K562 (cell line): Measurements from ENCODE around the gene UGT2B28. TPM values are rescaled to one million over a fixed set of nuclear protein-coding genes. Genes with fewer than 3 reads are reported as not detected.

Experiments
- ATAC-seq: fragments of 200-7000 bp; cut with Tn5 transposase; 3 replicates; pipeline ENCODE4 v1.9.1; 2020; ENCODE audit warnings: moderate library complexity
- BruUV-seq: library from RNA; stranded (reverse); fragments of 400-500 nt; replicated peaks from 2 replicates; lab custom pipeline; 2021; lab: Mats Ljungman, UMichigan
- CTCF ChIA-PET: fragments of 300-600 bp; formaldehyde crosslinking; extraction: SDS; loops from one replicate; lab custom pipeline; 2021; ENCODE audit warnings: low intra/inter-chr PET ratio; lab: Yijun Ruan, JAX
- POLR2A ChIA-PET: fragments of 300-600, 350-650 bp; sonication (Branson Sonifier 250); formaldehyde crosslinking; extraction: SDS; loops from one replicate; lab custom pipeline; 2021; ENCODE audit warnings: antibody characterized with exemption, inconsistent platforms; lab: Yijun Ruan, JAX
- DNase-seq, 4 experiments: peaks; one replicate each; pipeline versions ENCODE4 v3.0.0 to v3.0.0-alpha.2; 2011 to 2018; ENCODE audit warnings: low spot score in 3 of 4, mixed read lengths in 3 of 4; ENCODE audit errors: extremely low read depth in 1 of 4
- FAIRE-seq: peaks from 2 replicates; lab custom pipeline; 2011; peaks lifted over from hg19 to GRCh38; lab: Jason Lieb, UNC
- H2AFZ ChIP-seq: 2 replicates; pipeline ENCODE4 v1.6.0; 2011; ENCODE audit warnings: low read depth, low read length, control low read depth, inconsistent platforms
- H3K27ac ChIP-seq: fragments of 200-600 bp; 3 replicates; pipeline ENCODE4 v1.8.0; 2011; ENCODE audit warnings: low read depth, mild to moderate bottlenecking, control low read depth, inconsistent platforms, low read length, moderate library complexity, mixed read lengths; ENCODE audit errors: extremely low read depth
- H3K27me3 ChIP-seq, 2 experiments: fragments of 300-600 bp in 1 of 2; 2 replicates in 1 of 2; 3 replicates in 1 of 2; pipeline versions ENCODE4 v1.6.0 to v1.8.0; 2011; ENCODE audit warnings: inconsistent platforms in 2 of 2, low read length in 2 of 2, mild to moderate bottlenecking in 1 of 2, mixed read lengths in 1 of 2, moderate library complexity in 1 of 2; ENCODE audit not compliant: control insufficient read depth in 2 of 2, insufficient read depth in 2 of 2
- H3K36me3 ChIP-seq: fragments of 300-600 bp; 3 replicates; pipeline ENCODE4 v1.8.0; 2011; ENCODE audit warnings: mild to moderate bottlenecking, low read length, inconsistent platforms; ENCODE audit not compliant: control insufficient read depth, insufficient read depth
- H3K4me1 ChIP-seq, 2 experiments: fragments of 200-600 bp in 1 of 2; replicated peaks in 1 of 2; 2 replicates in 1 of 2; 3 replicates in 1 of 2; pipeline versions ENCODE4 v1.5.1 to v1.8.0; 2011; ENCODE audit warnings: inconsistent platforms in 2 of 2, low read length in 2 of 2, mild to moderate bottlenecking in 1 of 2, mixed read lengths in 1 of 2, moderate library complexity in 1 of 2; ENCODE audit not compliant: control insufficient read depth in 2 of 2, insufficient read depth in 2 of 2
- H3K4me2 ChIP-seq: 2 replicates; pipeline ENCODE4 v1.6.1; 2011; ENCODE audit warnings: low read length, control low read depth, inconsistent platforms, mixed read lengths; ENCODE audit not compliant: insufficient read depth
- H3K4me3 ChIP-seq: fragments of 200-600 bp; sonication (generic), shearing (Covaris generic); 2 replicates; pipeline ENCODE4 v1.5.1; 2016; ENCODE audit warnings: control low read depth, inconsistent platforms
- H3K79me2 ChIP-seq: fragments of 200-600 bp; 3 replicates; pipeline ENCODE4 v1.8.0; 2011; ENCODE audit warnings: low read length, inconsistent platforms; ENCODE audit not compliant: control insufficient read depth, insufficient read depth
- H3K9ac ChIP-seq, 2 experiments: 2 replicates each; pipeline versions ENCODE4 v1.6.0 to v1.6.1; 2011; ENCODE audit warnings: low read depth in 2 of 2, low read length in 2 of 2, control low read depth in 1 of 2, inconsistent platforms in 1 of 2, mild to moderate bottlenecking in 1 of 2, mixed read lengths in 1 of 2; ENCODE audit not compliant: insufficient read depth in 1 of 2
- H3K9me1 ChIP-seq: one replicate; pipeline ENCODE4 v1.6.0; 2011; ENCODE audit warnings: inconsistent platforms, mild to moderate bottlenecking, low read length, moderate library complexity; ENCODE audit not compliant: control insufficient read depth, insufficient read depth
- H3K9me3 ChIP-seq: replicated peaks from 2 replicates; pipeline ENCODE4 v1.5.1; 2011; ENCODE audit warnings: low read depth, low read length, inconsistent platforms; ENCODE audit not compliant: control insufficient read depth, insufficient read depth
- H4K20me1 ChIP-seq: replicated peaks from 2 replicates; pipeline ENCODE4 v1.6.1; 2011; ENCODE audit warnings: low read length, inconsistent platforms, mixed read lengths; ENCODE audit not compliant: control insufficient read depth, insufficient read depth
- GATA2 ChIP-seq: sonication (generic); formaldehyde crosslinking; IDR thresholded peaks from 2 replicates; pipeline ENCODE4 v1.4.0; 2020; ENCODE audit warnings: mild to moderate bottlenecking, missing genetic modification reagents
- JUNB ChIP-seq: fragments of 450-650 bp; formaldehyde crosslinking; conservative IDR thresholded peaks from 2 replicates; pipeline ENCODE4 v1.4.0; 2020; ENCODE audit warnings: mild to moderate bottlenecking
- MAZ ChIP-seq, 2 experiments: fragments of 450-650 bp in 1 of 2; sonication (generic) in 1 of 2; formaldehyde crosslinking; IDR thresholded peaks in 1 of 2; conservative IDR thresholded peaks in 1 of 2; 2 replicates each; pipeline versions ENCODE4 v1.4.0 to v1.5.0; 2020; ENCODE audit warnings: mild to moderate bottlenecking in 1 of 2, missing genetic modification reagents in 1 of 2
- MLX ChIP-seq, 2 experiments: fragments of 450-650 bp in 1 of 2; sonication (generic) in 1 of 2; formaldehyde crosslinking; conservative IDR thresholded peaks; 2 replicates each; pipeline versions ENCODE4 v1.4.0 to v1.8.1; 2020 to 2022; ENCODE audit warnings: mild to moderate bottlenecking in 1 of 2, missing genetic modification reagents in 1 of 2
- NKRF ChIP-seq: fragments of 450-650 bp; IDR thresholded peaks from 2 replicates; pipeline ENCODE4 v1.6.1; 2016; ENCODE audit warnings: borderline replicate concordance
- ZNF445 ChIP-seq: fragments of 250-450 bp; sonication (Bioruptor Pico); IDR thresholded peaks from 2 replicates; pipeline ENCODE4 v1.4.0; 2020; ENCODE audit warnings: low read depth, mild to moderate bottlenecking, moderate library complexity
- ZNF592 ChIP-seq: fragments of 450-650 bp; IDR thresholded peaks from 2 replicates; pipeline ENCODE4 v1.6.1; 2017; ENCODE audit warnings: antibody characterized with exemption, mild to moderate bottlenecking
- WGBS: fragments of 100-300 bp; shearing (Covaris generic); methylation state at CpG from one replicate; pipeline ENCODE4 v1.1.6; 2016; ENCODE audit warnings: low coverage, mixed read lengths; ENCODE audit not compliant: insufficient coverage; ENCODE audit errors: missing lambda C conversion rate; 5-methylcytosine and 5-hydroxymethylcytosine counted together
- in situ Hi-C: fragments of 300-500 bp; cut with MboI; formaldehyde crosslinking; loops from 4 replicates; pipeline ENCODE4 v1.15.0; 2018; ENCODE audit warnings: inconsistent platforms, mixed read lengths
- intact Hi-C: fragments of 100-400 bp; cut with micrococcal nuclease; formaldehyde crosslinking; loops from 2 replicates; pipeline ENCODE4 v1.14.2; 2022
- polyA plus RNA-seq, 8 experiments: library from polyadenylated mRNA; depleted of rRNA in 4 of 8; stranded (reverse) in 5 of 8; unstranded in 3 of 8; fragments of >200 nt; fragmentation: Nextera tagmentation in 2 of 8; fragmentation: Illumina TruSeq in 1 of 8; extraction: Ambion mirVana in 2 of 8; extraction: Trizol in 1 of 8; gene quantifications; 2 replicates each; pipeline versions ENCODE4 v1.2.1 to v1.2.3, GENCODE V29; 2011 to 2014; ENCODE audit warnings: inconsistent platforms in 1 of 8, missing spikeins in 1 of 8
- total RNA-seq, 7 experiments: library from RNA; depleted of rRNA in 6 of 7; stranded (reverse); fragments of >200 nt in 6 of 7; fragmentation: Illumina TruSeq in 2 of 7; extraction: Trizol in 2 of 7; gene quantifications; 2 replicates each; pipeline versions ENCODE4 v1.2.1 to v1.2.3, GENCODE V29; 2011 to 2021; ENCODE audit warnings: low replicate concordance in 1 of 7

UGT2B28 gene
- total and polyA plus RNA-seq, 9 of the 15 experiments (the other 6 are each of a cell fraction or from before 2014, with no cell fraction given) = not detected

- in situ Hi-C loops = no loop called here
- no peaks in the 10 kb centered on the region for H3K27me3 ChIP-seq
- TF ChIP-seq JUNB (CRISPR knock-in tag) (no peak), MLX (CRISPR knock-in tag; conservative IDR thresholded peaks at IDR 0.05) (no peak), GATA2 (CRISPR knock-in tag) (no peak), ZNF592 (no peak), ZNF445 (CRISPR knock-in tag) (no peak), MAZ (CRISPR knock-in tag; conservative IDR thresholded peaks at IDR 0.05 in 1 of 2, IDR thresholded peaks at IDR 0.05 in 1 of 2) (no peak), NKRF (no peak)
These were observed 50.2 kb downstream of the UGT2B28 start for GRCh38 chr4:69330345-69331047.

More at GRCh38 chr4:69330345-69331047, 50.2 kb downstream of the UGT2B28 start:
- 6% methylated on average over 4 of the region's 4 CpGs for whole genome bisulfite sequencing
- Histone ChIP-seq H2AFZ (no peak overlapping the region), H4K20me1 (no peaks in the 10 kb centered on the region), H3K9me3 (no peaks in the 10 kb centered on the region; the same call in 1 of the 2 replicates), H3K9ac (no peak overlapping the region), H3K79me2 (no peaks in the 10 kb centered on the region), H3K4me2 (no peak overlapping the region), H3K9me1 (no peaks in the 10 kb centered on the region), H3K4me1 (no peaks in the 10 kb centered on the region), H3K4me3 (no peak overlapping the region), H3K27ac (no peak overlapping the region), H3K36me3 (no peaks in the 10 kb centered on the region)
- POLR2A ChIA-PET = no interaction called here
- ATAC-seq = no peak
- FAIRE-seq = no peak
- intact Hi-C loops = no loop called here
- DNase-seq = no peak
- no TSS peak for BruUV-seq
- CTCF ChIA-PET = no interaction called here
